HG03280 (cell line): ENCODE measurements around the gene ZNF592.
A peak's percentile ranks its signal among the peaks of the same experiment; 100 is the strongest.

Experiments used
- ATAC-seq: cut with Tn5 transposase; IDR thresholded peaks from one replicate; pipeline ENCODE4 v1.9.1; 2021; ENCODE audit warnings: mild to moderate bottlenecking, moderate library complexity; ENCODE audit not compliant: unreplicated experiment

The ZNF592 gene, protein sequence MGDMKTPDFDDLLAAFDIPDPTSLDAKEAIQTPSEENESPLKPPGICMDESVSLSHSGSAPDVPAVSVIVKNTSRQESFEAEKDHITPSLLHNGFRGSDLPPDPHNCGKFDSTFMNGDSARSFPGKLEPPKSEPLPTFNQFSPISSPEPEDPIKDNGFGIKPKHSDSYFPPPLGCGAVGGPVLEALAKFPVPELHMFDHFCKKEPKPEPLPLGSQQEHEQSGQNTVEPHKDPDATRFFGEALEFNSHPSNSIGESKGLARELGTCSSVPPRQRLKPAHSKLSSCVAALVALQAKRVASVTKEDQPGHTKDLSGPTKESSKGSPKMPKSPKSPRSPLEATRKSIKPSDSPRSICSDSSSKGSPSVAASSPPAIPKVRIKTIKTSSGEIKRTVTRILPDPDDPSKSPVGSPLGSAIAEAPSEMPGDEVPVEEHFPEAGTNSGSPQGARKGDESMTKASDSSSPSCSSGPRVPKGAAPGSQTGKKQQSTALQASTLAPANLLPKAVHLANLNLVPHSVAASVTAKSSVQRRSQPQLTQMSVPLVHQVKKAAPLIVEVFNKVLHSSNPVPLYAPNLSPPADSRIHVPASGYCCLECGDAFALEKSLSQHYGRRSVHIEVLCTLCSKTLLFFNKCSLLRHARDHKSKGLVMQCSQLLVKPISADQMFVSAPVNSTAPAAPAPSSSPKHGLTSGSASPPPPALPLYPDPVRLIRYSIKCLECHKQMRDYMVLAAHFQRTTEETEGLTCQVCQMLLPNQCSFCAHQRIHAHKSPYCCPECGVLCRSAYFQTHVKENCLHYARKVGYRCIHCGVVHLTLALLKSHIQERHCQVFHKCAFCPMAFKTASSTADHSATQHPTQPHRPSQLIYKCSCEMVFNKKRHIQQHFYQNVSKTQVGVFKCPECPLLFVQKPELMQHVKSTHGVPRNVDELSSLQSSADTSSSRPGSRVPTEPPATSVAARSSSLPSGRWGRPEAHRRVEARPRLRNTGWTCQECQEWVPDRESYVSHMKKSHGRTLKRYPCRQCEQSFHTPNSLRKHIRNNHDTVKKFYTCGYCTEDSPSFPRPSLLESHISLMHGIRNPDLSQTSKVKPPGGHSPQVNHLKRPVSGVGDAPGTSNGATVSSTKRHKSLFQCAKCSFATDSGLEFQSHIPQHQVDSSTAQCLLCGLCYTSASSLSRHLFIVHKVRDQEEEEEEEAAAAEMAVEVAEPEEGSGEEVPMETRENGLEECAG (N-terminal part only)

DNA sequence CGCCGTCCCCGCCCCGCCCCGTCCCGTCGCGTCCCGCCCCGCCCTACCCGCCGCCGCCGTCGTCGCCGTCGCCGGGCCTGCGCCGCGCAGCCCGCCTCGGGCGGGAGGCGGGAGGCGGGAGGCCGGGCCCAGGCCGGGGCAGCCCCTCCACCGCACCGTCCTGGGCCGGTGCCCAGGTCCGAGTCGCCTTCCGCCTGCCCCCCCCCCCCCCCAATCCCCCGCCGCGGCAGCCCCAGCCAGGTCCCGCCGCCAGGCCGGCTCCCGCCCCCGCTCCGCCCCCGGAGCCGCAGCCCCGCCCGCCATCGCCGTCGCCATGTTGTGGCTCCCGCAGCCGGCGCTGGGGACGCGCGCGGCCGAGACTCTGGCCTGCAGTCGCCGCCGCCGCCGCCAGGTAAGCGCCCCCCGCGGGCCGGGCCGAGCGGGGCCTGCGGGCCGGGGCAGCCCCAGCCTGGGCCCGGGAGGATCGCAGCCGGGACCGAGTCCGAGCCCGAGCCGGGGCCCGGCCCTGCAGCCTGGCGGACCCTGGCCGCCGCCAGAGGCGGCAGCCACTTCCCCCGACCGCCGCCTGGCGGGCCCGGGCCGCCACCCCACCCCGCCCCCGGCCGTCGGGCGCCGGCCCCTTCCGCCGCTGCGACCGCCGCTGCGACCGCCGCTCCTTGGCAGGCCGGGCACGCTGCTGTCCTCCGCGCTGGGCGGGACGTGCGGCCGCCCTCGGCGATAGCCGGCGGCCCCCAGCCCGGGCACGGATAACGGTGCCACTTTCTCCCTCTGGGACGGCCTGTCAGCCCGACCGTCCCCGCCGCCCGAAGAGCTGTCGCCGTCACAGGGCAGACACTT, at the start of gene ZNF592:
ZNF592 (plus strand) TSS at position 319 of the 837 bp plus-strand sequence. CDS start 34,084 bp downstream, outside the sequence.
- peak; percentile 56 for ATAC-seq

GRCh38 chr15:84699538-84700191, 48.7 kb upstream of the ZNF592 start:
- no peak for ATAC-seq

- ATAC-seq, result no peak
These were observed 45.4 kb upstream of the ZNF592 start for GRCh38 chr15:84702961-84703482.

GRCh38 chr15:84703808-84704207, 44.6 kb upstream of the ZNF592 start:
- no peak for ATAC-seq

DNA sequence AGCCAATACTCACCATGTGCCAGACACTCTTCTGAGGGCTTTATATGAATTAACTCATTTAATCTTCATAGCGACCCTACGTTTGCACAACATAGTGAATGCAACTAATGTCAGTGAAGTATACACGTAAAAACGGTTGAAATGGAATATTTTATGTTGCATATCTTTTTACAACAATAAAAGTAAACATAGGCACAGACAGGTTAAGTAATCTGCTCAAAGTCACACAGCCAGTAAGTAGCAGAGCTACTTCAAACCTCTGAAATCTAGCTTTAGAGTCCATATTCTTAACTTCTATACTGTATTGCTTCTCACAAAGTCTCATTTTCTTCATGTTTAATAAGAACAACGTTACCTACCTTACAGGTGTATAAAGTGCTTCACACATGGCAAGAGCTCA, 34.0 kb upstream of the ZNF592 start:
- ATAC-seq, result no peak

- ATAC-seq, result no peak
These were observed 33.6 kb upstream of the ZNF592 start for GRCh38 chr15:84714821-84715220.

GRCh38 chr15:84715441-84716035, 32.9 kb upstream of the ZNF592 start:
- ATAC-seq, result no peak

GRCh38 chr15:84716036-84716732, 32.2 kb upstream of the ZNF592 start, which contains the start of gene SEC11A:
Gene SEC11A (minus strand): TSS chr15:84716139. CDS start chr15:84716075, 64 bp downstream.
- ATAC-seq, result peak; percentile 92

GRCh38 chr15:84721371-84721770, 27.0 kb upstream of the ZNF592 start:
- no peak for ATAC-seq

- ATAC-seq, result no peak
These were observed 25.8 kb upstream of the ZNF592 start for GRCh38 chr15:84722628-84723027.

GRCh38 chr15:84725001-84725491, 23.3 kb upstream of the ZNF592 start:
- no peak for ATAC-seq

DNA sequence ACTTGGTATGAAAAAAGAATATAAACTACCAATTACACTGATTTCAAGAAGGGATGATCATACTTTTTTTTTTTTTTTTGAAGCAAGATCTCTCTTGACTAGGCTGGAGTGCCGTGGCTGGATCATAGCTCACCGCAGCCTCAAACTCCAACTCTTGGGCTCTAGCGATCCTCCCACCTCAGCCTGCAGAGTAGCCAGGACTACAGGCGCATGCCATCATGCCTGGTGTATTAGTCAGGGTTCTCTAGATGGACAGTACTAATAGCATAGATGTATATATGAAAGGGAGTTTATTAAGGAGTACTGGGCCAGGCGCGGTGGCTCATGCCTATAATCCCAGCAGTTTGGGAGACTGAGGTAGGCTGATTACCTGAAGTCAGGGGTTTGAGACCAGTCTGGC, 21.0 kb upstream of the ZNF592 start:
- no peak for ATAC-seq

DNA sequence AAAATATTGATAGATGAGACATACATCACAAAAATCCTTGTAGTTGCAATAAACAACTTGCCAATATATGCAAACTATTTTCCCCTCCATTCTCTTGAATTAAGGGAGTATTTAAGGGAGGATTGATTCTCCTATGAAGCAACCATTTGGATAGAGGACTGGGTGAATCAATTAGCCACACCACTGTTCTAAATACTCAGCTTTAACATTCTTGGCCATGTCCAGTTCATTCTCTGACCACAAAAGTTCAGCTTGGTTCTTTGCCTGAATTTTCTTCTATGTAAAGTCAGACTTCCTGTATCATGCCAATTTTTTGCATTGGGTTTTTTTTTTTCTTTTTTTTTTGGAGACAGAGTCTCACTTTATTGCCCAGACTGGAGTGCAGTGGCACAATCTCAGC, 16.6 kb upstream of the ZNF592 start:
- ATAC-seq, result no peak

GRCh38 chr15:84734794-84735479, 13.5 kb upstream of the ZNF592 start:
- peak; percentile 58 for ATAC-seq

GRCh38 chr15:84735480-84736061, 12.8 kb upstream of the ZNF592 start:
- peak; percentile 28 for ATAC-seq

GRCh38 chr15:84736375-84736774, 12.0 kb upstream of the ZNF592 start:
- ATAC-seq, result peak; percentile 65

DNA sequence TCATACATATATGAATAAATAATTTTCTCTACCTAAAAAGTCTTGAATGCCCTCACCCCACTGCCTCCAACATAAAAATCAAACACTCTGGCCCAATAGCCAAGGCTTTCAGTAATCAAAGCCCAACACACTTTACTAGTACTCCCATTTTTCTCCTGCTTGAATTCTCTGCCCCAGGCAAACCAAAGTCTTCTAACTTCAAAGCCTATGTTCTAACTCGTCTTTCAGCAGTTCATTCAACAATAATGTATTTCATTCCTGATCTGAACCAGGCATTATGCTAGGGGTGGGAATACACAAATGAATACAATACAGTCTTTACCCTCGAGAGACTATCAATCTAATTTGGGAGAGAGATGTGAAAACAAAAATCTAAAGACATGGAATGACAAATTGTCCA, 11.4 kb upstream of the ZNF592 start:
- no peak for ATAC-seq
